PFSK-1 (cell line): Measurements from ENCODE around the gene TEF.

Experiments used
- FOXP2 ChIP-seq: optimal IDR thresholded peaks from 2 replicates; pipeline ENCODE3; 2011; ENCODE audit warnings: borderline replicate concordance, control low read depth, inconsistent platforms; ENCODE audit not compliant: insufficient read depth; ENCODE audit errors: extremely low read length, extremely low read depth
- POLR2AphosphoS5 ChIP-seq: IDR thresholded peaks from 2 replicates; pipeline ENCODE4 v1.6.1; 2012; ENCODE audit warnings: low read depth, mild to moderate bottlenecking, control low read depth, low read length, moderate library complexity
- SIN3A ChIP-seq: IDR thresholded peaks from 2 replicates; pipeline ENCODE4 v1.6.1; 2012; ENCODE audit warnings: mild to moderate bottlenecking, low read length, moderate library complexity, borderline replicate concordance; ENCODE audit not compliant: insufficient read depth
- TAF1 ChIP-seq: IDR thresholded peaks from 2 replicates; pipeline ENCODE4 v1.6.1; 2012; ENCODE audit warnings: low read length, control low read depth, borderline replicate concordance; ENCODE audit not compliant: insufficient read depth
- TF ChIP-seq, protein P1 (sequence below), 2 experiments: IDR thresholded peaks; 2 replicates each; pipeline versions ENCODE4 v1.6.1 to v1.8.0; 2011 to 2012; ENCODE audit warnings: low read depth in 2 of 2, low read length in 2 of 2, control low read depth in 1 of 2, inconsistent platforms in 1 of 2, mild to moderate bottlenecking in 1 of 2, moderate library complexity in 1 of 2; ENCODE audit not compliant: insufficient read depth in 1 of 2

The TEF gene

DNA sequence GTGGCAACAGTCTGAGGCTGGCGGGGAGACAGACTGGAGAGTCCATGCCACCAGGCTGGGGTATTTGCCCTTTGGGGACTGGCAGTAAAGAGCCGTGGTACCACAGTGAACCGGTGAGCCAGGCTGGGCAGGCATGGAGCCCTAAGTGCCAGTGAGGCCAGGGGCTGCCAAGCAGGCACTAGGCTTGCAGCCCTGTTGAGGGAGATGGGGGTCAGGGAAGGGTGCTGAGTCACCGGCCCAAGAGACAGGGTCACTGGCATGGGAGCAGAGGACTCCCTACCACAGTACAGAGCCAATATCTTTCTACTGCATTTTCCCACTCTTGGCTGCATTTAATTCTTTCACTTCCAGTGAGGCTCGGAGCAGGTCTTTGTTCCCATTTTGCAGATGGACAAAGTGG, 30.7 kb upstream of the TEF start:
- TF ChIP-seq SIN3A, result no peak
- TF ChIP-seq, protein P1, sequence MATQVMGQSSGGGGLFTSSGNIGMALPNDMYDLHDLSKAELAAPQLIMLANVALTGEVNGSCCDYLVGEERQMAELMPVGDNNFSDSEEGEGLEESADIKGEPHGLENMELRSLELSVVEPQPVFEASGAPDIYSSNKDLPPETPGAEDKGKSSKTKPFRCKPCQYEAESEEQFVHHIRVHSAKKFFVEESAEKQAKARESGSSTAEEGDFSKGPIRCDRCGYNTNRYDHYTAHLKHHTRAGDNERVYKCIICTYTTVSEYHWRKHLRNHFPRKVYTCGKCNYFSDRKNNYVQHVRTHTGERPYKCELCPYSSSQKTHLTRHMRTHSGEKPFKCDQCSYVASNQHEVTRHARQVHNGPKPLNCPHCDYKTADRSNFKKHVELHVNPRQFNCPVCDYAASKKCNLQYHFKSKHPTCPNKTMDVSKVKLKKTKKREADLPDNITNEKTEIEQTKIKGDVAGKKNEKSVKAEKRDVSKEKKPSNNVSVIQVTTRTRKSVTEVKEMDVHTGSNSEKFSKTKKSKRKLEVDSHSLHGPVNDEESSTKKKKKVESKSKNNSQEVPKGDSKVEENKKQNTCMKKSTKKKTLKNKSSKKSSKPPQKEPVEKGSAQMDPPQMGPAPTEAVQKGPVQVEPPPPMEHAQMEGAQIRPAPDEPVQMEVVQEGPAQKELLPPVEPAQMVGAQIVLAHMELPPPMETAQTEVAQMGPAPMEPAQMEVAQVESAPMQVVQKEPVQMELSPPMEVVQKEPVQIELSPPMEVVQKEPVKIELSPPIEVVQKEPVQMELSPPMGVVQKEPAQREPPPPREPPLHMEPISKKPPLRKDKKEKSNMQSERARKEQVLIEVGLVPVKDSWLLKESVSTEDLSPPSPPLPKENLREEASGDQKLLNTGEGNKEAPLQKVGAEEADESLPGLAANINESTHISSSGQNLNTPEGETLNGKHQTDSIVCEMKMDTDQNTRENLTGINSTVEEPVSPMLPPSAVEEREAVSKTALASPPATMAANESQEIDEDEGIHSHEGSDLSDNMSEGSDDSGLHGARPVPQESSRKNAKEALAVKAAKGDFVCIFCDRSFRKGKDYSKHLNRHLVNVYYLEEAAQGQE (IDR thresholded peaks at IDR 0.05; ENCODE audit: insufficient read depth in 1 of 2, low read depth in 2 of 2, low read length in 2 of 2), result no peak
- no peak for TF ChIP-seq FOXP2
- TF ChIP-seq TAF1, result no peak
- no peak for TF ChIP-seq POLR2AphosphoS5

DNA sequence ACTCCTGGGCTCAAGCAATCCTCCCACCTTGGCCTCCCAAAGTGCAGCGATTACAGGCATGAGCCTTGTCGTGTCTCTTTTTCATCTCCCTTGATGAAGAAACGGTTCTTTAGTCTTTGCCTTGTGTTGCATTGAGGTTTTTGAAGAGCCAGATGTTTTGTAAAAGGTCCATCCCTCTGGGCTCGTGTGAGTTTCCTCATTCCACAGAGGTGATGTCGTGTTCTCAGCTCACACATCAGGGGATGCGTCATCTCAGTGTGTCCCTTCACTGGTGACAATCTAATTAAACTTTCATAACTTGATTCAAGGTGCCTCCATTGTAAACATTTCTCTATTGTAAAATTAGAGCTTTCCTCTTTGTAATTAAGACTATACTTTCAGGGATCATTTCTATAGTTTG, 29.7 kb upstream of the TEF start:
- TF ChIP-seq TAF1, result no peak
- no peak for TF ChIP-seq FOXP2
- TF ChIP-seq SIN3A, result no peak
- TF ChIP-seq POLR2AphosphoS5, result no peak
- TF ChIP-seq, protein P1 (IDR thresholded peaks at IDR 0.05; ENCODE audit: insufficient read depth in 1 of 2, low read depth in 2 of 2, low read length in 2 of 2), result no peak

DNA sequence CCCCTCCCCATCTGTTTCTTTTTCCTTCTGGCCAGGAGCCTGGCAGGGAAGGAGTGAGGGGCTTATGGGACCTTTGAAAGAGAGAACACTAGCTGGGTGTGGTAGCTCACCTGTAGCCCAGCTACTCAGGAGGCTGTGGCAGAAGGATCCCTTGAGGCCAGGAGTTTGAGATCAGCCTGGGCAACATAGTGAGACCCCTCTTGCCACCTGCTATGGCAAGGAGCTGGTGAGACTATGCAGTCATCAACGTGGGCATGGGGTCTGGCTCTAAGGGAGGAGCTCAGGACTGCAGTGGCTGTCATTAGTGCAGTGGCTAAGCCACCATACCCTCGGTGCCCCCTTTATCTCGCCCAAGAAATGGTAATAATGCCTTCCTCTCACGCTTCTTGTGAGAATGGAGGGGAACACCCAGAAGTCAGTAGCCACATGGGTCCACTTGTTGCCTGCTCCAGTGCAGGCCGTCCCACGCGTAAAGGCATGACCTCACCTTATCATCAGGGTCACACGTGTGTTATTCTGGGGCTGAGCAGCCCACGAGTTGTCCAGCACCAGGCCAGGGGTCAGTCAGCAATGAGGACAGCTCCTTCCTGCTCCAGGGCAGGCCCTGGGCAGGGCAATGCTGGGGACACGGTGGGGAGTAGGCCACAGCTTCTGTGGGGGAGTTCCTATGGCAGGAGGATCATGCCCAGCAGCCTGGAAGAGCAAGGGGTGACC, 27.7 kb upstream of the TEF start:
- no peak for TF ChIP-seq FOXP2
- no peak for TF ChIP-seq POLR2AphosphoS5
- TF ChIP-seq TAF1, result no peak
- TF ChIP-seq, protein P1 (IDR thresholded peaks at IDR 0.05; ENCODE audit: insufficient read depth in 1 of 2, low read depth in 2 of 2, low read length in 2 of 2), result no peak
- TF ChIP-seq SIN3A, result no peak

DNA sequence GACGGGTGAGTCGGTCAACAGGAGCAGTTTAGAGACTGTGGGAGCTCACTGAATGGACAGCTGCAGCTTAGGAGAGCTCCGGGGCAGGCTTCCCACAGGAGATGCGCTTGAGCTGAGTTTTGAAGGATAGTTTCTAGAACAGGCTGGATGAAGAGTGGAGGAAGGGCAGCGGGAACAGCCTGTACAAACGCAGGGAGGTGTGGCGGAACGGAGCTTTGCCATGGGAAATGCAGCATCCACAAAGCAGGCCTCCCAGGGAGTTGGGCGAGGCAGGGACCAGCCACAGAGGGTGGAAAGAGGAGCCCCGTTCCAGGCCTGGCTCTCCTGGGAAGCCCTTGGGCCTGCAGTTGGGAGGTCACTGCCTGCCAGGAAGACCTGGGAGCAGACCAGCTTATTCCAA, 26.8 kb upstream of the TEF start:
- TF ChIP-seq, protein P1 (IDR thresholded peaks at IDR 0.05; ENCODE audit: insufficient read depth in 1 of 2, low read depth in 2 of 2, low read length in 2 of 2), result no peak
- TF ChIP-seq SIN3A (no peak), FOXP2 (no peak), TAF1 (no peak), POLR2AphosphoS5 (no peak)

DNA sequence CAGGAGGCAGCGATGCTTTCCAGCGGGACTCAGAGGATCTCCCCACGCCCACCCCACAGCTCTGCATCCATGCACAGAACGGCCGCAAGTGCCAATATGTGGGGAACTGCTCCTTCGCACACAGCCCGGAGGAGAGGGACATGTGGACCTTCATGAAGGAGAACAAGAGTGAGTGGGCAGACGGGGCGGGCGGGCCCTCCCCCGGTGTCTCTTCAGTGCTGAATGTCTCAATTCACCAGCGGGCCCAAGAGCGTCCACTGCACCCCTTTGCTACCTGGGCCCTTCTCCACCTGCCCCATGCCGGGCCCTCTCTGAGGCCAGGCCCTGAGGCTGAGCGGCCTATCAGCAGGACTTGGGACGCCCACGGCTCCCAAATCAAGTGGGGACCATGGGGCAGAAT, 25.8 kb upstream of the TEF start:
- no peak for TF ChIP-seq FOXP2
- TF ChIP-seq, protein P1 (IDR thresholded peaks at IDR 0.05; ENCODE audit: insufficient read depth in 1 of 2, low read depth in 2 of 2, low read length in 2 of 2), result no peak
- TF ChIP-seq SIN3A, result no peak
- no peak for TF ChIP-seq TAF1
- TF ChIP-seq POLR2AphosphoS5, result no peak
